ENCODE measurements around the gene PUS1.

PUS1 gene

GRCh38 chr12:131914179-131914702 lies 14.8 kb upstream of the PUS1 start:
- no peak for TF ChIP-seq CTCF (IDR thresholded peaks at IDR 0.05; ENCODE audit: insufficient read depth, low read length, missing control alignments)
- no peak overlapping the region for H3K4me3 ChIP-seq (ENCODE audit: low read depth, low read length)
- DNase-seq (ENCODE audit: low read depth, low spot score) = no peak
- CTCF ChIA-PET = no interaction called here
- POLR2A ChIA-PET = interaction anchor here (0.6 kb wide), 1 partner anchor 548 kb away, joined by 3 read pairs; no protein-coding TSS in a partner anchor

GRCh38 chr12:131915000-131915689 lies 13.9 kb upstream of the PUS1 start:
- no peak for DNase-seq (ENCODE audit: low read depth, low spot score)
- POLR2A ChIA-PET = no interaction called here
- TF ChIP-seq CTCF (IDR thresholded peaks at IDR 0.05; ENCODE audit: insufficient read depth, low read length, missing control alignments) = no peak
- CTCF ChIA-PET = no interaction called here
- H3K4me3 ChIP-seq (ENCODE audit: low read depth, low read length) = no peak overlapping the region

- H3K4me3 ChIP-seq (ENCODE audit: low read depth, low read length) = no peak overlapping the region
- ChIA-PET CTCF (no interaction called here), POLR2A (no interaction called here)
- TF ChIP-seq CTCF (IDR thresholded peaks at IDR 0.05; ENCODE audit: insufficient read depth, low read length, missing control alignments) = no peak
- DNase-seq (ENCODE audit: low read depth, low spot score) = no peak
Measured at GRCh38 chr12:131915823-131916222, 13.3 kb upstream of the PUS1 start.

- CTCF ChIA-PET = no interaction called here
- H3K4me3 ChIP-seq (ENCODE audit: low read depth, low read length) = no peak overlapping the region
Measured at GRCh38 chr12:131916306-131917138, 12.6 kb upstream of the PUS1 start.

GRCh38 chr12:131917139-131917710 lies 11.9 kb upstream of the PUS1 start:
- no peak overlapping the region for H3K4me3 ChIP-seq (ENCODE audit: low read depth, low read length)
- ChIA-PET CTCF (no interaction called here), POLR2A (no interaction called here)
- no peak for DNase-seq (ENCODE audit: low read depth, low spot score)
- no peak for TF ChIP-seq CTCF (IDR thresholded peaks at IDR 0.05; ENCODE audit: insufficient read depth, low read length, missing control alignments)

More at GRCh38 chr12:131916306-131917138, 12.6 kb upstream of the PUS1 start:
- DNase-seq (ENCODE audit: low read depth, low spot score) = no peak
- no peak for TF ChIP-seq CTCF (IDR thresholded peaks at IDR 0.05; ENCODE audit: insufficient read depth, low read length, missing control alignments)
- POLR2A ChIA-PET = no interaction called here

All from AG04449 (cell line).